Activated T-cell treated with anti-CD3 and anti-CD28 coated beads for 4 hours (primary cell): Measurements from ENCODE around the gene ORM2.
"Not testable (repeated sequence)": the region's sequence is repeated elsewhere in the genome, so short reads cannot be mapped to it uniquely, and the experiment has no call there.

Source experiments
- DNase-seq: peaks from one replicate; pipeline ENCODE4 v3.0.0-alpha.2; 2020

ORM2 gene

DNA sequence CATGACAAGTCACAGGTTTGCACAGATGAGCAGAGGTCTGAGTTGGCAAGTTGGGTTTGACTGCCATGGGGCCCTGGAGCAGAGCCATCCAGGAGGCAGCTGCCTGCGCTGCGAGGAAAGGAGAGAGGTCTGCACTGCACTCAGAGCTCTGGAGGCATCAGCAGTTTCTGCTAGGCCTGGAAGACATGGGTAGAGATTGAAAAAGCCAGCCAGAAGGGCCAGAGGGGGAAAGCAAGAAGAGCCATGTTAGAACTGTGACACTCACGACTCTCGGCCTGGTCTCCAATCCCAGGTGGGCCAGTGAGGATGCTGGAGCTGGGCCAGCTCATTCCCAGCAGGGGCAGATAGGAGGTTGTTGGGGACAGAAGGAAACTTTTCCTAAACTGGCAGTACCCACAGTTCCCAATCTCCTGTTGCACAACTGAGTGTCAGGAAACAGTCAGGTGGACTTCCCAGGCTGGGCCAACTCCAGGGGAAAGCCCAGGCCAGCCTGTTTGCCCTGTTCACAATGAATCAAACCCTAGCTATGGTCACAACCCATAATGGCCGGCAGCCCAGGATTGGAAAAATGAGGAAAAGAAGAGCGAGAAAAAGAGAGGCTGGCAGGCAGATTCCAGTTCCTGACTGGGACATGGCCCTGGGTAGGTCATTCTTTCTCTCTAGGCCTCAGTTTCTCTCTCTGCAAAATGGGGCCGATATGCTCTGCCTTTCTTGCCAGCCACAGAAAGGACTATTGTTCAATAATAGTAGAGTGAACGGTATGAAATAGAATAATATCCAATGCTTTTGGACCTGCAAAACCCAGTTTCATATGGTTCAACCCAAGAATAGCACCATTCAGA is 14.6 kb upstream of the ORM2 start:
- no peak for DNase-seq

DNA sequence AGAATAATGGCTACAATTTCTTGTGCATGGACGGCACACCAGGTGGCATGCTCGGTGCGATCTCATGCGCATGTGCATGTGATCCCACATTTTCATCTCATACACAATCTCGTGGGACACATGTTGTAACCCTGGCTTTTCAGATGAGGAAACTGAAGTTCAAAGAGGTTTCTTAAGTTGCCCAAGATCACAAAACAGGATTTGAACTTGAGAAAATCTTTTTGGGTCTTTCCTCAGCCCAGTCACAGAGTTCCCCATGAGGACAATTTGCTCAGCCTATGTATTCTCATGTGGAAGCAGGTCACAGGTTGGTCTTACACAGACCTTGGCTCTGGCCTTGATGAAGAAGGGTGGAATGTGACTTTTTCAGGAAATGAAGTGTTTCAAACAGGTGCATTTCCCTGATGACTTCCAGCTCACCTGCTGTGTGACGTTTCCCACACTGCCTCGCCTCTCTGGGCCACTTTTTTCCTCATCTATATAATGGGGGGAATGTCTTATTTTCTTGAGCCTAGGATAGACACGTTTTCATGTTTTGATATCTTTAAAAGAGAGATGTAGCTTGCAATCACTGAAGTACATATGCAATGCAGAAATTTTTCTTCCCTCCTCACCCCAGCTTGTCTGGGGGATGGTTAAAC is 13.8 kb upstream of the ORM2 start:
- no peak for DNase-seq

DNA sequence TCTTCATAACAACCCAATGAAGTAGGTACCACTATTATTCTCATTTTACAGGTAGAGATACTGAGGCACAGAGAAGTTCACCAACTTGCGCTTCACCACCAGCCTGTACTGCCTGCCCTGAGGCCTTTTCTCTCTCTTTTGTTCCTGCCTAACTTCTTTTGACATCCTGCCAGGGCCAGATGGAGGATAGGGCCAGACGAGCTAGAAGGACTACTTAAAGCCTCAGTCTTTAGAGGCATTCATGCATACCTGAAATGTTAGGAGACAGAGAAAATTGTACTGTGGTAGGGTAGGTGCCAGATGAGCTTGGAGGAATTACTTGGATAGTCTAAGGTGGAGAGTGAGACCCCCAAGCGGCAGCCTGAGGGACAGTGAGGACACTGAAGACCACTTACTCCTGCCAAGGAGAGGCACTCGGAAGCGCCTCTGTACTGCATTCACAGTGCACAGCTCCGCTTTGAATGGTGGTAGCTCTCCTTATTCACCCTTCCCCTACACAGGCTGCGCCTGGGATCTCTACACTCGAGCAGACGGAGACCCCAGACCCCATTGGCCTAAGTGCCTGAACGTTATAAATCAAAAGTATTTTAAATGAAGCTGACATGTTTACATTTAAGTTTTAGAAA is 13.0 kb upstream of the ORM2 start:
- DNase-seq: no peak

DNA sequence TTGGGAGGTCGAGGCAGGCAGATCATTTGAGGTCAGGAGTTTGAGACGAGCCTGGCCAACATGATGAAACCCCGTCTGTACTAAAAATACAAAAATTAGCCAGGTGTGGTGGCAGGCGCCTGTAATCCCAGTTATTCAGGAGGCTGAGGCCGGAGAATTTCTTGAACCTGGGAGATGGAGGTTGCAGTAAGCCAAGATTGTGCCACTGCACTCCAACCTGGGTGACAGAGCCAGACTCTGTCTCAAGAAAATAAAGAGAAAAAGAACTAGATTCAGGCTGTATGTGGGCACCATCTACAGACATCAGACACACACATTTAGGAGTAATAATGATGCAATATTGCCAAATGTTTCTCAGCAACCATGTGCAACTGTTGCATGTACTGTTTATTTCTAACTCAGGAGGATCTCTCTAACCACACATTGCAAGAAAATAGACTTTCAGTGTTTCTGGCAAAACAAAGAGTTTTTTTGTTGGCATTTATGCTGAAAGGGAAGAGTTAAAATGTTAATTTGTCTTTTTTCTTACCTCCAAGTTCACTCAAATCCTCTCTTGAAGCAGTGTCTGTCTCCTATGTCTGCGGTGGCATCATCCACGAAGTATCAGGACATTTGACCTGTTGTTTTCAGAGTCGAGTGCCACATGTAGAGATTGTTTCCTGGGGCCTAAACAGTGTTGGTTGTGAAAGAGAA is 11.9 kb upstream of the ORM2 start:
- DNase-seq: no peak

DNA sequence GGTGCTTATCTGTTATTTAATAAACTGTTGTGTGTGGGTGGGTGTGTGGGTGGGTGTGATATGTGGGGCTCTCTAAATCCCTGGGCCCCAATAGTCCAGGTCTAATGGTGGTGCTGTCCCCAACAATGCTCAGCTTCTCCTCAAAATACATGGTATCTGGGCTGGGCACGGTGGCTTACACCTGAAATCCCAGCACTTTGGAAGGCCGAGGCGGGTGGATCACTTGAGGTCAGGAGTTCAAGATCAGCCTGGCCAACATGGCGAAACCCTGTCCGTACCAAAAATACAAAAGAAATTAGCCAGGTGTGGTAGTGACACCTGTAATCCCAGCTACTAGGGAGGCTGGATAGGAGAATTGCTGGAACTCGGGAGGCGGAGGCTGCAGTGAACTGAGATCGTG is 11.3 kb upstream of the ORM2 start:
- DNase-seq: no peak

DNA sequence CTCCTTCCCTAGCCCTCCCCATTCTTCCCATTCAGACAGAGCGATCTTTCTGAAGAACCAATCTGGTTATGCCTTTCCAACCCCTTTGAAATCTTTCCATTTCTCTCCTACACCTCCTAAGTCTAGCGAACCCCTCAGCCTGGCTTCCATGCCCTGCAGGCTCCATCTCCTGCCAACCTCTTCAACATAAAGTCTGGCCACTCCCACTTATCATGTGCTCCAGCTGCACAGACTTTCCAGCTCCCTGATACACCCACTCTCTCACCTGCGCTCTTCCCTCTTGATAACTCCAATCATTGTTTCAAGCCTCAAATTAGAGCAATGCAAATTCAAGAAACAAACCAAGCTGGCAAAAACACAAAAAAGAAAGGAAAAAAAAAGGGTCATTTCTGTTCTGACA is 10.5 kb upstream of the ORM2 start:
- no peak for DNase-seq

DNA sequence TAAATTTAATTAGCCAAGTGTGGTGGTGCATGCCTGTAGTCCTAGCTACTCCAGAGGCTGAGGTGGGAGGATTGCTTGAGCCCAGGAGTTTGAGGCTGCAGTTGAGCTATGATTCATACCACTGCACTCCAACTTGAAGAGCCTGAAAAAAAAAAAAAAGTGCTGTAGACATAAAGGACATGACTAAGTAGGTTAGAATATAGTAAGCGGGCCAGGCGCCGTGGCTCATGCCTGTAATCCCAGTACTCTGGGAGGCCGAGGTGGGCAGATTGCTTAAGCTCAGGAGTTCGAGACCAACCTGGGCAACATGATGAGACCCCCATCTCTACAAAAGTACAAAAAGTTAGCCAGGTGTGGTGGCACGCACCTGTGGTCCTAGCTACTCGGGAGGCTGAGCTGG is 9.0 kb upstream of the ORM2 start:
- DNase-seq: not testable (repeated sequence)

DNA sequence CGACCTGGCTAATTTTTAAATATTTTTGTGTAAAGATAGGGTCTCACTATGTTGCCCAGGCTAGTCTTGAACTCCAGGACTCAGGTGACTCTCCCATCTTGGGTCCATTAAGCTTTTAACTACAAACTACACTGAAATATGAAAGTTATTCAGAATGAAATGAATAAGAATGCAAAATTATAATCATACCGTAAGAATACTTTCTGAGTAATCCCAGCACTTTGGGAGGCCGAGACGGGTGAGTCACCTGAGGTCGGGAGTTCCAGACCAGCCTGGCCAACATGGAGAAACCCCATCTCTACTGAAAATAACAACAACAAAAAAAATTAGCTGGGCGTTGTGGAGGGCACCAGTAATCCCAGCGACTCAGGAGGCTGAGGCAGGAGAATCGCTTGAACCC is 7.9 kb upstream of the ORM2 start:
- DNase-seq: no peak

DNA sequence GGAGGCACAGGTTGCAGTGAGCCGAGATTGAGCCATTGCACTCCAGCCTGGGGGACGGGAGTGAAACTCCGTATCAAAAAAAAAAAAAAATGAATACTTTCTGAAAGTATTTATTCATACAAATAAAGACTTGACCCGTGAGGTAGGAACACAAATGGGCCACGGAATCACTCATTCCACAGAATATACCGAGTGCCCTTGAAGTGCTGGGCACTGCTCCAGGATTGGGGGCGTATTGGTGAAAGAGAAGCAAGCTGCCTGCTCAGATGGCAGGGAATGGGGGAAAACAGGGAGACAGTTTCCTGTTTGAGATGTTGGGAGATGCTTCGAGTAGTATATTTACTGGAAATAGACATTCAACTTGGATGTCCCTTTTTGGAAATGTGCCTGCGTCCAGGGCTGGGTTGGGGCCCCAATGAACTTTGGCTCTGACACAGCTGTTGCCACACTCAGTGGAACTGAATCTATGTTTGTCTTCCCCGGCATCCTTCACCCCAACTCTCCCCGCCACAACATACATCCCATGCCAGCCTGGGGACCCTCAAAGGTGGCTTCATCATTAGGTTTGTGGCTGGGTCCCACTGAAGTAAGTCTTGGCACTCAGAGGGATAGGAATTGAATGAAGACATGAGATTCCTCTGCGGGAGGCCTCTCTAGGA is 7.4 kb upstream of the ORM2 start:
- DNase-seq: not testable (repeated sequence)

DNA sequence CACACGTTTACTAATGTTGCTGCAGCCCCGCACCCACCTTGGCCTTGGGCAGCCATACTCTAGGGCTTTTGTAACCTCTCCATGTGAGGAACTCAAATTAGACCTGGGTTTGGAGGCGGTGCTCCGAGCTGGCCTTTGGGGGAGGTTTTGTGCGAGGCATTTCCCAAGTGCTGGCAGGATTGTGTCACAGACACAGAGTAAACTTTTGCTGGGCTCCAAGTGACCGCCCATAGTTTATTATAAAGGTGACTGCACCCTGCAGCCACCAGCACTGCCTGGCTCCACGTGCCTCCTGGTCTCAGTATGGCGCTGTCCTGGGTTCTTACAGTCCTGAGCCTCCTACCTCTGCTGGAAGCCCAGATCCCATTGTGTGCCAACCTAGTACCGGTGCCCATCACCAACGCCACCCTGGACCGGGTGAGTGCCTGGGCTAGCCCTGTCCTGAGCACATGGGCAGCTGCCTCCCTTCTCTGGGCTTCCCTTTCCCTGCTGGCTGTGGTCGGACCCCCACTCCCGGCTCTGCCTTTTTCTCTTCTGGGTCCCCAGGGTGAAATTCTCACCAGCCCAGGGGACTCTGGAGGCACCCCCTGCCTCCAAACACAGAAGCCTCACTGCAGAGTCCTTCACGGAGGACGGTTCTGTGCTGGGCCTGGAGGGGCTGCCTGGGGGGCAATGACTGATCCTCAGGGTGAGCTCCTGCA is 6.7 kb upstream of the ORM2 start, which contains the start of gene ORM1:
ORM1 (plus strand) TSS at position 268 of the 701 bp plus-strand sequence; CDS start at position 304, 36 bp downstream.
- DNase-seq: not testable (repeated sequence)

DNA sequence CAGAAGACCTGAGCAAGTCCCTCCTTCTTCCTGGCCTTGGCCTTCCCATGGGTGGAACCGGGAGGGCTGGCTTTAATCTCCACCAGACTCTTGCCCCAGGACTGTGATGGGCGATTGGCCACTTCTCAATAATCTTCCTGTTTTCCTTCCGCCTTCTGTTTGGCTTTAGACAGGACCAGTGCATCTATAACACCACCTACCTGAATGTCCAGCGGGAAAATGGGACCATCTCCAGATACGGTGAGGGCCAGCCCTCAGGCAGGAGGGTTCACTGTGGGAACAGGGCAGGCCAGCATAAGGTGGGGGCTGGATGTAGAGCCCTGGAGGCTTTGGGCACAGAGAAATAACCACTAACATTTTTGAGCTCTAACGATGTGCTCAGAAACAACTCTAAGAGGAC is 5.8 kb upstream of the ORM2 start:
- not testable (repeated sequence) for DNase-seq

DNA sequence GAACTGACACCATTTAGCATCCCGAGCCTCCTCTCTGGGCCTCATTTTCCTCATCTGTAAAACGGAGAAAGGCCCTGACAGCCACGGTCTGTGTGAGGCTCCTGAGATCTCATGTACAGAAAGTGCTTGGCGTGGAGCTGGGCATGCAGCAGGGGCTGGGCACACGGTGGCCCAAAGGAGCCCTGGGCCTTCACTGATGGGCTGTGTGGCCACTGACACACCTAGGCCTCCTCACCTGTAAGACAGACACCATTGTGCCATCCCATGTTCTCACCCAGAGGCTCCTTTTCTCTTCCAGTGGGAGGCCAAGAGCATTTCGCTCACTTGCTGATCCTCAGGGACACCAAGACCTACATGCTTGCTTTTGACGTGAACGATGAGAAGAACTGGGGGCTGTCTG is 5.2 kb upstream of the ORM2 start:
- DNase-seq: no peak

DNA sequence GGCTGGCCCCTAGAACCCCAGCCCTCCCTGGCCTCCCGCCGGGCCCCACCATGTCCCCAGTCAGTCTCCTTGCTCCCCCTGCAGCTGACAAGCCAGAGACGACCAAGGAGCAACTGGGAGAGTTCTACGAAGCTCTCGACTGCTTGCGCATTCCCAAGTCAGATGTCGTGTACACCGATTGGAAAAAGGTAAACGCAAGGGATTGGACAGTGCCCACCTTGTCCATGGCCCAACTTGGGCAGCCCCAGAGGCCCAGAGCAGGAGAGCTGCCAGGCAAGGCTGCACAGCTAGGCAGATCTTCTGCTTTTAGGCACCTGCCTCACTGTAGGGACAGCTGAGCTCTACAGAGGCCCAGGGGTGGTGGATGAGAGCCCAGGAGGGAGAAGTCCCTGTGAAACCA is 4.7 kb upstream of the ORM2 start:
- DNase-seq: not testable (repeated sequence)

DNA sequence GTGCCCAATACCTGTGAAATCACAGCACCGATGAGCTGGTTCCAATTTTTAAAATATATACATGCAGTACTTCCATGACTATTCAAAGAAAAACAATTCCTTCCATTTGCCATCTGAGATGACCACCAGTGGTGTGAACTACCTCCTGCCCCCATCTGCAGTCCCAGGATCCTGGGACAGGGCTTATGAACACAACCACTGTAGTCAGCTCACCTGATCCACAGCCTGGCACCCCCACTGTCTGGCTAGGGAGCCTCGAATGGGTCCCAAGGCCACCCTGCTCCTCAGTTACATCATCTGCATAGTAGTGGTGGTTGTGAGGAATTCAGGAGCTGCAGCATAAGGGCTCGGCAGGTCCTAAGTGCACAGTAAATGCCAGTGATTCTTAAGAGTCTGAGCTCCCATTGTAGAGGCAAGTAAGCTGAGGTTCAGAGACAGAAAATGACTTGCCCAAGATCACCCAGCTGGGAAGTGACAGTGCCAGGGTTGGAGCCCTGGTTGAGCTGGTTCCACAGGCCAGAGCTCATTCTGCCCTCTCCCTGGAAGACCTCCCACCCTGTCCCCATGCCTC is 3.9 kb upstream of the ORM2 start:
- DNase-seq: not testable (repeated sequence)

DNA sequence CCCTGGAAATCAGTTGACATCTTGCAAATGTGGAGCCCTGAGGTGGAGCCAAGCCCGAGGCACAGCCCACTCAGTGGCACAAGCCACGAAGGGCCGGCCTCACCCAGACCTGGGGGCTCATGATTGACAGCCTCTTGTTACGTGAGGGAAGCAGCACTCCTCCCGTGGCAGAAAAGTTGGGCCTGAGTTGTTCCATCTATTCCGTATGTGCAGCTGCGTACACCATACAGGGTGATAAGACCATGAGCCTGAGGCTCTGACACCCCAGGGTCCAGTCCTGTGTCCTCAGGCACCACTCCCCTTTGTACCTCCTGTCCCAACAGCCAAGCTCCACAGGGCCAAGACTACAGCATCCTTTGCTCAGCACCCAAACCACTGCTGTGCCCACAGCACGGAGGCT is 1.9 kb upstream of the ORM2 start:
- no peak for DNase-seq

DNA sequence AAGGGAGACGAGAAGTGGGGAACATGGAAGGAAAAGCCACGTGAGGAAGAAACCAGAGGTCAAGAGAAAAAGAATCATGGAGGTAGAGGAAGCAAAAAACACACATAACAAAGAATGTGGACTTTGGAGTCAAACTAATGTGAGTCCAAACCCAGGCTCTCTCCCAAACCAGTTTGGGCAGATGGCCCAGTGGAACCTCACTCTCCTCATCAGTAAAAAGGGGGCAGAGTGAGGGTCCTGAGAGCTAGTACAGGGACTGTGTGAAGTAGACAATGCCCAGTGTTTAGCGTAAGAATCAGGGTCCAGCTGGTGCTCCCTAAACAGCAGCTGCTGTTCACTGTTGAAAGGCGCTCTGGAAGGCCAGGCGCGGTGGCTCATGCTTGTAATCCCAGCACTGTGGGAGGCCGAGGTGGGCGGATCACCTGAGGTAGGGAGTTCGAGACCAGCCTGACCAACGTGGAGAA is 1.3 kb upstream of the ORM2 start:
- DNase-seq: not testable (repeated sequence)

DNA sequence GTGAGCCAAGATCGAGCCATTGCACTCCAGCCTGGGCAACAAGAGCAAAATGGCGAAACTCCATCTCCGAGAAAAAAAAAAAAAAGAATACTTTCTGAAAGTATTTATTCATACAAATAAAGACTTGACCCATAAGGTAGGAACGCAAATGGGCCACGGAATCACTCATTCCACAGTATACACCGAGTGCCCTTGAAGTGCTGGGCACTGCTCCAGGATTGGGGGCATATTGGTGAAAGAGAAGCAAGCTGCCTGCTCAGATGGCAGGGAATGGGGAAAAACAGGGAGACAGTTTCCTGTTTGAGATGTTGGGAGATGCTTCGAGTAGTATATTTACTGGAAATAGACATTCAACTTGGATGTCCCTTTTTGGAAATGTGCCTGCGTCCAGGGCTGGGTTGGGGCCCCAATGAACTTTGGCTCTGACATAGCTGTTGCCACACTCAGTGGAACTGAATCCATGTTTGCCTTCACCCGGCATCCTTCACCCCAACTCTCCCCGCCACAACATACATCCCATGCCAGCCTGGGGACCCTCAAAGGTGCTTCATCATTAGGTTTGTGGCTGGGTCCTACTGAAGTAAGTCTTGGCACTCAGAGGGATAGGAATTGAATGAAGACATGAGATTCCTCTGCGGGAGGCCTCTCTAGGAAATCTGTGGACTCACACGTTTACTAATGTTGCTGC is 588 bp upstream of the ORM2 start:
- not testable (repeated sequence) for DNase-seq

DNA sequence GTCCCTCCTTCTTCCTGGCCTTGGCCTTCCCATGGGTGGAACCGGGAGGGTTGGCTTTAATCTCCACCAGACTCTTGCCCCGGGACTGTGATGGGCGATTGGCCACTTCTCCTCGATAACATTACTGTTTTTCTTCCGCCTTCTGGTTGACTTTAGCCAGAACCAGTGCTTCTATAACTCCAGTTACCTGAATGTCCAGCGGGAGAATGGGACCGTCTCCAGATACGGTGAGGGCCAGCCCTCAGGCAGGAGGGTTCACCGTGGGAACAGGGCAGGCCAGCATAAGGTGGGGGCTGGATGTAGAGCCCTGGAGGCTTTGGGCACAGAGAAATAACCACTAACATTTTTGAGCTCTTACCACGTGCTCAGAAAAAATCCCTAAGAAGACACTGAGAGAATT is 967 bp downstream of the ORM2 start:
- no peak for DNase-seq

DNA sequence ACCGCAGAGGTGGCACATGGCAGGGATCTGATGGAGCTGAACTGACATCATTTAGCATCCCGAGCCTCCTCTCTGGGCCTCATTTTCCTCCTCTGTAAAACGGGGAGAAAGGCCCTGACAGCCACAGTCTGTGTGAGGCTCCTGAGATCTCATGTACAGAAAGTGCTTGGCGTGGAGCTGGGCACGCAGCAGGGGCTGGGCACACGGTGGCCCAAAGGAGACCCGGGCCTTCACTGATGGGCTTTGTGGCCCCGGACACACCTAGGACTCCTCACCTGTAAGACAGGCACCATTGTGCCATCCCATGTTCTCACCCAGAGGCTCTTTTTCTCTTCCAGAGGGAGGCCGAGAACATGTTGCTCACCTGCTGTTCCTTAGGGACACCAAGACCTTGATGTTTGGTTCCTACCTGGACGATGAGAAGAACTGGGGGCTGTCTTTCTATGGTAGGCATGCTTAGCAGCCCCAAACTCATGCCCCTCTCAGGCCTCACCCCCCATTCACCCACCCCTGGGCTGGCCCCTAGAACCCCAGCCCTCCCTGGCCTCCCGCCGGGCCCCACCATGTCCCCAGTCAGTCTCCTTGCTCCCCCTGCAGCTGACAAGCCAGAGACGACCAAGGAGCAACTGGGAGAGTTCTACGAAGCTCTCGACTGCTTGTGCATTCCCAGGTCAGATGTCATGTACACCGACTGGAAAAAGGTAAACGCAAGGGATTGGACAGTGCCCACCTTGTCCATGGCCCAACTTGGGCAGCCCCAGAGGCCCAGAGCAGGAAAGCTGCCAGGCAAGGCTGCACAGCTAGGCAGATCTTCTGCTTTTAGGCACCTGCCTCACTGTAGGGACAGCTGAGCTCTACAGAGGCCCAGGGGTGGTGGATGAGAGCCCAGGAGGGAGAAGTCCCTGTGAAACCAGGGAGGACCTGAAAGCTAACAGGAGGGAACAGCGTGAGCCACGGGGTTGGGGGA is 1.8 kb downstream of the ORM2 start:
- DNase-seq: not testable (repeated sequence)
